Right atrium auricular region (tissue), 2 donors: ENCODE measurements around the gene SUDS3. TPM values are rescaled to one million over a fixed set of nuclear protein-coding genes. Genes with fewer than 3 reads are reported as not detected.

ENCODE experiments used
- DNase-seq: peaks from one replicate; pipeline ENCODE4 v3.0.0-alpha.2; 2019; ENCODE audit warnings: low spot score
- H3K27ac ChIP-seq, 2 donors: fragments of 200-600 bp; sonication (generic); 1 replicate in 1 of 2; 2 replicates in 1 of 2; pipeline ENCODE4 v1.5.1; 2016 to 2019
- H3K27me3 ChIP-seq, 2 donors: fragments of 200-600 bp; sonication (generic); one replicate each; pipeline versions ENCODE4 v1.5.1 to v1.6.0; 2017 to 2019
- H3K36me3 ChIP-seq: fragments of 200-600 bp; sonication (generic); one replicate; pipeline ENCODE4 v1.5.1; 2016
- H3K4me1 ChIP-seq, 2 donors: fragments of 200-600 bp; sonication (generic); one replicate each; pipeline versions ENCODE4 v1.5.1 to v1.6.0; 2017 to 2019
- H3K4me3 ChIP-seq, 2 donors: fragments of 200-600 bp; sonication (generic); 1 replicate in 1 of 2; 2 replicates in 1 of 2; pipeline ENCODE4 v1.5.1; 2017 to 2019; ENCODE audit warnings: mild to moderate bottlenecking in 1 of 2, moderate library complexity in 1 of 2
- H3K9me3 ChIP-seq, 2 donors: fragments of 200-600 bp; sonication (generic); one replicate each; pipeline ENCODE4 v1.5.1; 2019
- CTCF ChIP-seq, 2 donors: fragments of 200-600 bp; sonication (generic); IDR thresholded peaks; one replicate each; pipeline ENCODE4 v1.5.1; 2019; ENCODE audit warnings: antibody characterized with exemption in 2 of 2
- total RNA-seq, 2 donors: library from RNA; depleted of rRNA; stranded (reverse); fragments of >200 nt; gene quantifications; one replicate each; pipeline ENCODE4 v1.1.0, GENCODE V29; 2016

SUDS3 gene
- total RNA-seq, 2 donors from 2014 or later: 19.1 to 30.2 TPM

- Histone ChIP-seq H3K27me3 (no peaks in the 10 kb centered on the region), H3K4me3 (no peak overlapping the region), H3K27ac (no peak overlapping the region), H3K4me1 (no peaks in the 10 kb centered on the region), H3K9me3 (no peaks in the 10 kb centered on the region), H3K36me3 (no peaks in the 10 kb centered on the region)
- DNase-seq: no peak
- TF ChIP-seq CTCF (IDR thresholded peaks at IDR 0.05): no peak
Observed at GRCh38 chr12:118424884-118425283, 48.5 kb downstream of the SUDS3 start.

DNA sequence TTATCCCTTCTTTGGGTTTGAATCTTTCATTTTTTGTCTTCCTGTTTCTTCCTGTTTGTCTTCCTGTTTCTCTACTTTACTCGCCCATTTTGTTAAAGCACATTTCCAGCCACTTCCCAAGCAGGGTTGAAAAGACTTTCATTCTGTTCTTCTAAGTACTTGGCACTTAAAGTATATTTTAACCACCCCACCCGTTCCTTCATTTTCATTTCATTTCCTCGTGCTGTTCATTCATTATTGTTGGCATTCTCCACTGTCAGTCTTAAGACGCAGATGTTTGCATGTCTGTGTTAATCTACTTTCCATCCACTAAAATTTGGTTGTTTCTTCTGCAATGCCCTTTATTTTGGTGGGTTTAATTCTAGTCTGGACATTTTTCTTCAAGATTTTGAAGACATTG is 49.0 kb downstream of the SUDS3 start:
- no peak for TF ChIP-seq CTCF (IDR thresholded peaks at IDR 0.05)
- no peaks in the 10 kb centered on the region for H3K36me3 ChIP-seq
- H3K4me3 ChIP-seq: no peak overlapping the region
- no peaks in the 10 kb centered on the region for H3K9me3 ChIP-seq
- H3K27me3 ChIP-seq: no peaks in the 10 kb centered on the region
- no peaks in the 10 kb centered on the region for H3K4me1 ChIP-seq
- no peak overlapping the region for H3K27ac ChIP-seq
- DNase-seq: no peak

DNA sequence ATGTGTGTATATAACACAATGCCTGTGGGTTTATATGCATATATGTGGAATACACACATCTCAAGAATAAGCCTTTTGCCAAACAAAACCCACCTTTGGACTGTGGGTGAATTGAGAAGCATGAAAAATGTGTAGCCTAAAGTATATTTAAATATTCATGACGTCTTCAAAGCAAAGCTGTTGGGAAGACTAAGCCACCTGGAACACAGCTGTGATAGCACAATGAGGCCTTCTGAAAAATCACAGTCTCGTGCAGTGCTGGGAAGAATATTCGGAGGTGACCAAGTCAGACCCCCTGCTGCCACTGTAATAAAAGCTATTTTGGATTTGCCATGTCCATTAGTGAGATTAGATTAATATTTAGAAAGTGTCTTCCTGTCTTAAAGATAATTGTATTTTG is 51.5 kb downstream of the SUDS3 start:
- no peak for TF ChIP-seq CTCF (IDR thresholded peaks at IDR 0.05)
- Histone ChIP-seq H3K27ac (no peak overlapping the region), H3K27me3 (no peaks in the 10 kb centered on the region), H3K36me3 (no peaks in the 10 kb centered on the region), H3K9me3 (no peaks in the 10 kb centered on the region), H3K4me1 (no peaks in the 10 kb centered on the region), H3K4me3 (no peak overlapping the region)
- DNase-seq: no peak

DNA sequence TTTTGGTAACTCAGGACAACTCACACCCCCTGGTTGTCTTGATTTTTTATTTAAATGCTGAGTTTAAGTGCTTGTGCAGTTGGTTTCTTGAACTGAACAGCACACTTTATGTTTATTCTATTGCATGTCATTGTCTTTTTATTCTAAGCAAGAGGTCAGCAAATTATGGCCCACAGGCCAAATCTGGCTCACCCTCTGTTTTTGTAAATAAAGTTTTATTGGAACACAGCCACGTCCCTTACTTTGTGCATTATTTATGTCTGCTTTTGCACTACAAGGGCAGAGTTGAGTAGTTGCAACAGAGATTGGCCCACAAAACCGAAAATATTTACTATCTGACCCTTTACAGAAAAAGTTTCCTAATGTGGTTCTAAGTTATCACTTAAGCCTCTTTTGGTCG is 52.3 kb downstream of the SUDS3 start:
- DNase-seq: no peak
- Histone ChIP-seq H3K27ac (no peak overlapping the region), H3K27me3 (no peaks in the 10 kb centered on the region), H3K9me3 (no peaks in the 10 kb centered on the region), H3K36me3 (no peaks in the 10 kb centered on the region), H3K4me1 (no peaks in the 10 kb centered on the region), H3K4me3 (no peak overlapping the region)
- no peak for TF ChIP-seq CTCF (IDR thresholded peaks at IDR 0.05)

DNA sequence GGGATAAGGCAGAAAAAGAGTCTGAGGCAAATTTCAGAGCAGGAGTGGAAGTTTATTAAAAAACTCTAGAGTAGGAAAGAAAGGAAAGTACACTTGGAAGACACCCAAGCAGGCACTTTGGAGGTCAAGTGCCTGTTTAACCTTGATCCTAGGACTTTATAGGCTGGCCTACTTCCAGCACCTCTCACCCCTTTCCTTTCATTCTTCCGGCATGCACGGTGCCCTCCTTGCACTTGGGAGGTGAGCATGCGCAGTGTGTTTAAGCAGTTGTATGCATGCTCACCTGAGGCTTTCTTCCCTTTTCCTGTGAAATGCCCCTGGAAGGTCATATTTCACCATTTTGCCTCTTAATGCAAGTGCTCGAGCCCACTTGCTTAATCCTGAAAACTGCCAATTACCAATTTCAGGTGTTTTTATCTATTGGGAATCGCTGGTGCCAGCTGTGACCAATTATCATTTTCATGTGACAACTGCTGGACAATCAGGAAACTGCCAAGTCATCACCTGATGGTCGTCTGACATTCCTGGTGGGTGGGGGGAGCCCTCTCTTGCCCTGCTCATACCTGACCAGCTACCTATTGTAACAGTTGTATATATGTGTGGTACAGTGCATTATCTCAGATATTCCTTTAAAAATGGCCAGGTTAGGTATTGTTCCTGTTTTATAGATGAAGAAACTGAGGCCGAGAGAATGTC is 53.5 kb downstream of the SUDS3 start:
- H3K4me1 ChIP-seq: no peaks in the 10 kb centered on the region
- H3K4me3 ChIP-seq: no peak overlapping the region
- DNase-seq: no peak
- no peak overlapping the region for H3K27ac ChIP-seq
- H3K27me3 ChIP-seq: no peaks in the 10 kb centered on the region
- H3K36me3 ChIP-seq: no peaks in the 10 kb centered on the region
- no peak for TF ChIP-seq CTCF (IDR thresholded peaks at IDR 0.05)
- no peaks in the 10 kb centered on the region for H3K9me3 ChIP-seq

DNA sequence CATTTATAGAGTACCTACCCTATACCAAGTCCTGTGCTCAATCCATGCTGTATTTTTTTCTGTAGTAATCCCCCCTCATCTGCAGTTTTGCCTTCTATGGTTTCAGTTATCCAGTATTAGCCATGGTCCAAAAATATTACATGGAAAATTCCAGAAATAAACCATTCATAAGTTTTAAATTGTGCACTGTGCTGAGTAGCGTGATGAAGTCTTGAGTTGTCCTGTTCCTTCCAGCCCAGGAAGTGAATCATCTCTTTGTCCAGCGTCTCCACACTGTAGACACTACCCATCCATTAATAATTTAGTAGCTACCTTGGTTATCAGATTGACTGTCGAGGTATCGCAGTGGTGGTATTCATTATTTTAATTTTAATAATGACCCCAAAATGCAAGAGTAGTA is 54.2 kb downstream of the SUDS3 start:
- no peak for TF ChIP-seq CTCF (IDR thresholded peaks at IDR 0.05)
- DNase-seq: no peak
- Histone ChIP-seq H3K4me1 (no peaks in the 10 kb centered on the region), H3K9me3 (no peaks in the 10 kb centered on the region), H3K4me3 (no peak overlapping the region), H3K27me3 (no peaks in the 10 kb centered on the region), H3K36me3 (no peaks in the 10 kb centered on the region), H3K27ac (no peak overlapping the region)
